ENCODE results near the gene TMEM208. TPM values are rescaled to one million over a fixed set of nuclear protein-coding genes. Genes with fewer than 3 reads are reported as not detected.

The TMEM208 gene
- total and polyA plus RNA-seq, 2 of the 13 experiments (the other 11 are each of a cell fraction or from before 2014, with no cell fraction given): 58.8 to 72.9 TPM

- TF ChIP-seq ARID5B (CRISPR knock-in tag; IDR thresholded peaks at IDR 0.05) (no peak), ZNF878 (CRISPR knock-in tag; IDR thresholded peaks at IDR 0.05) (no peak), PHF21A (CRISPR knock-in tag; IDR thresholded peaks at IDR 0.05) (no peak), ZXDC (CRISPR knock-in tag; IDR thresholded peaks at IDR 0.05) (no peak), MTA3 (CRISPR knock-in tag; IDR thresholded peaks at IDR 0.05) (no peak), IRF2 (CRISPR knock-in tag; IDR thresholded peaks at IDR 0.05) (no peak), ZNF841 (CRISPR knock-in tag; IDR thresholded peaks at IDR 0.05; ENCODE audit: borderline replicate concordance) (no peak), ASH2L (IDR thresholded peaks at IDR 0.05; ENCODE audit: insufficient read length, low read depth, low read length) (no peak), MTERF4 (CRISPR knock-in tag; IDR thresholded peaks at IDR 0.05) (no peak), TAF1 (CRISPR knock-in tag; IDR thresholded peaks at IDR 0.05) (no peak), ZNF354B (CRISPR knock-in tag; IDR thresholded peaks at IDR 0.05) (0 out of 2 replicates have a peak, but pooled peaks have one; percentile 53), DMTF1 (CRISPR knock-in tag; IDR thresholded peaks at IDR 0.05) (0 out of 2 replicates have a peak, but pooled peaks have one; percentile 6), SRY (CRISPR knock-in tag; IDR thresholded peaks at IDR 0.05) (no peak), ZNF691 (CRISPR knock-in tag; IDR thresholded peaks at IDR 0.05; ENCODE audit: borderline replicate concordance, low read depth) (no peak), MATR3 (CRISPR knock-in tag; IDR thresholded peaks at IDR 0.05) (no peak), CHD2 (IDR thresholded peaks at IDR 0.05; ENCODE audit: low read depth, low read length) (no peak)
Observed at GRCh38 chr16:67248401-67249177, 21.7 kb downstream of the TMEM208 start, which contains the start of gene SLC9A5 (continued).

All from HepG2 (cell line).